HG03469 (cell line): Measurements from ENCODE around the gene F12.
"Not testable (repeated sequence)": the region's sequence is repeated elsewhere in the genome, so short reads cannot be mapped to it uniquely, and the experiment has no call there.

Experiments used
- ATAC-seq: cut with Tn5 transposase; IDR thresholded peaks from one replicate; pipeline ENCODE4 v1.9.1; 2021; ENCODE audit warnings: mild to moderate bottlenecking, moderate library complexity, moderate number of reproducible peaks; ENCODE audit not compliant: unreplicated experiment

The F12 gene

GRCh38 chr5:177389241-177390169 is 19.9 kb downstream of the F12 start:
- no peak for ATAC-seq

- ATAC-seq, result no peak
These were observed 20.8 kb downstream of the F12 start for GRCh38 chr5:177388521-177389052.

- no peak for ATAC-seq
These were observed 22.0 kb downstream of the F12 start for GRCh38 chr5:177387405-177387804.

- no peak for ATAC-seq
These were observed 22.8 kb downstream of the F12 start for GRCh38 chr5:177386542-177386941.

GRCh38 chr5:177385720-177386119 is 23.6 kb downstream of the F12 start:
- no peak for ATAC-seq

- ATAC-seq, result no peak
These were observed 25.2 kb downstream of the F12 start, which contains the start of gene SLC34A1 for GRCh38 chr5:177384134-177384533. Gene SLC34A1, plus strand, starts transcription at chr5:177384434. Its CDS starts 1,308 bp downstream, at chr5:177385742.

- no peak for ATAC-seq
These were observed 26.2 kb downstream of the F12 start for GRCh38 chr5:177383181-177383580.

GRCh38 chr5:177382423-177383029 is 26.8 kb downstream of the F12 start:
- ATAC-seq, result no peak

GRCh38 chr5:177380805-177381126 is 28.6 kb downstream of the F12 start:
- ATAC-seq, result no peak

GRCh38 chr5:177378884-177379883 is 30.2 kb downstream of the F12 start:
- ATAC-seq, result no peak

- no peak for ATAC-seq
These were observed 31.2 kb downstream of the F12 start for GRCh38 chr5:177377851-177378776.

GRCh38 chr5:177376107-177376506 is 33.3 kb downstream of the F12 start:
- no peak for ATAC-seq

- not testable (repeated sequence) for ATAC-seq
These were observed 33.8 kb downstream of the F12 start for GRCh38 chr5:177375516-177375915.

- ATAC-seq, result no peak
These were observed 35.2 kb downstream of the F12 start for GRCh38 chr5:177374211-177374610.

GRCh38 chr5:177373806-177374205 is 35.6 kb downstream of the F12 start:
- no peak for ATAC-seq

GRCh38 chr5:177372910-177373309 is 36.5 kb downstream of the F12 start:
- no peak for ATAC-seq

GRCh38 chr5:177372034-177372896 is 37.1 kb downstream of the F12 start:
- no peak for ATAC-seq

- ATAC-seq, result no peak
These were observed 38.0 kb downstream of the F12 start for GRCh38 chr5:177371120-177372033.
